Smooth muscle cell (in vitro differentiated cells): Measurements from ENCODE around the gene GPR39. TPM values are rescaled to one million over a fixed set of nuclear protein-coding genes. Genes with fewer than 3 reads are reported as not detected.

Experiments
- DNase-seq: peaks from one replicate; lab custom pipeline; 2025; ENCODE audit not compliant: unreplicated experiment; lab: John Stamatoyannopoulos, UW
- H2AFZ ChIP-seq: fragments of 200-600 bp; sonication (generic); 2 replicates; pipeline ENCODE4 v1.6.0; 2016; ENCODE audit warnings: antibody characterized with exemption, low read depth, mild to moderate bottlenecking
- H3F3A ChIP-seq: fragments of 200-600 bp; sonication (generic); 2 replicates; pipeline ENCODE4 v1.6.0; 2017; ENCODE audit warnings: antibody characterized with exemption, low read depth
- H3K27ac ChIP-seq: fragments of 200-600 bp; sonication (generic); 2 replicates; pipeline ENCODE4 v1.5.1; 2016; ENCODE audit warnings: low read depth, mild to moderate bottlenecking
- H3K27me3 ChIP-seq: fragments of 200-600 bp; sonication (generic); 2 replicates; pipeline ENCODE4 v1.6.1; 2016; ENCODE audit warnings: low read depth, mild to moderate bottlenecking
- H3K36me3 ChIP-seq: fragments of 200-600 bp; sonication (generic); 2 replicates; pipeline ENCODE4 v1.5.1; 2016; ENCODE audit warnings: low read depth
- H3K4me1 ChIP-seq: fragments of 200-600 bp; sonication (generic); 2 replicates; pipeline ENCODE4 v1.5.1; 2016; ENCODE audit warnings: low read depth
- H3K4me2 ChIP-seq: fragments of 200-600 bp; sonication (generic); 2 replicates; pipeline ENCODE4 v1.6.0; 2016; ENCODE audit warnings: mild to moderate bottlenecking
- H3K4me3 ChIP-seq: fragments of 200-600 bp; sonication (generic); 2 replicates; pipeline ENCODE4 v1.5.1; 2016; ENCODE audit warnings: mild to moderate bottlenecking
- H3K79me2 ChIP-seq: fragments of 200-600 bp; sonication (generic); 2 replicates; pipeline ENCODE4 v1.6.0; 2016; ENCODE audit warnings: low read depth, mild to moderate bottlenecking
- H3K9ac ChIP-seq: fragments of 200-600 bp; sonication (generic); 2 replicates; pipeline ENCODE4 v1.6.0; 2016; ENCODE audit warnings: low read depth
- H3K9me3 ChIP-seq: fragments of 200-600 bp; sonication (generic); replicated peaks from 2 replicates; pipeline ENCODE4 v1.5.1; 2016; ENCODE audit warnings: low read depth
- H4K20me1 ChIP-seq: fragments of 200-600 bp; sonication (generic); 2 replicates; pipeline ENCODE4 v1.6.0; 2016; ENCODE audit warnings: low read depth
- CTCF ChIP-seq: fragments of 200-600 bp; sonication (generic); IDR thresholded peaks from 2 replicates; pipeline ENCODE4 v1.5.1; 2017; ENCODE audit warnings: borderline replicate concordance, mild to moderate bottlenecking, antibody characterized with exemption; ENCODE audit not compliant: insufficient read depth, poor library complexity, severe bottlenecking
- WGBS: methylation state at CpG from one replicate; pipeline ENCODE4 v1.1.7; 2016; ENCODE audit warnings: low lambda C conversion rate; 5-methylcytosine and 5-hydroxymethylcytosine counted together
- polyA plus RNA-seq: library from polyadenylated mRNA; unstranded; fragments of >200 nt; fragmentation: Nextera tagmentation; extraction: Ambion mirVana; gene quantifications from 2 replicates; pipeline ENCODE4 v1.2.1, GENCODE V29; 2016
- total RNA-seq: library from RNA; depleted of rRNA; stranded (reverse); fragments of >200 nt; gene quantifications from 2 replicates; pipeline ENCODE4 v1.2.3, GENCODE V29; 2014

Gene GPR39
- total and polyA plus RNA-seq, 2 experiments from 2014 or later: 0.87 to 1.4 TPM

- WGBS: 81% methylated on average over 4 of the region's 4 CpGs
These were observed 191.0 kb downstream of the GPR39 start for GRCh38 chr2:132607426-132608090.

GRCh38 chr2:132608311-132608710, 191.7 kb downstream of the GPR39 start:
- Histone ChIP-seq H3K4me1 (no peaks in the 10 kb centered on the region), H3K9me3 (no peaks in the 10 kb centered on the region), H3K79me2 (no peaks in the 10 kb centered on the region), H3K36me3 (no peaks in the 10 kb centered on the region), H3K4me3 (no peak overlapping the region), H3K27ac (no peak overlapping the region), H3K27me3 (peaks cover 12% of the 10 kb centered on the region), H3F3A (no peaks in the 10 kb centered on the region), H3K9ac (no peak overlapping the region), H4K20me1 (no peaks in the 10 kb centered on the region), H2AFZ (no peak overlapping the region), H3K4me2 (no peak overlapping the region)
- DNase-seq: no peak
- WGBS: 79% methylated on average over 6 of the region's 6 CpGs
- no peak for TF ChIP-seq CTCF

More at GRCh38 chr2:132607426-132608090, 191.0 kb downstream of the GPR39 start:
- no peaks in the 10 kb centered on the region for H3K36me3 ChIP-seq
- H4K20me1 ChIP-seq: no peaks in the 10 kb centered on the region
- no peak overlapping the region for H3K4me3 ChIP-seq
- no peak overlapping the region for H3K27ac ChIP-seq
- no peaks in the 10 kb centered on the region for H3F3A ChIP-seq
- DNase-seq: no peak
- H3K4me1 ChIP-seq: no peaks in the 10 kb centered on the region
- H3K79me2 ChIP-seq: no peaks in the 10 kb centered on the region
- no peak overlapping the region for H3K4me2 ChIP-seq
- TF ChIP-seq CTCF: no peak
- H3K9me3 ChIP-seq: no peaks in the 10 kb centered on the region
- H2AFZ ChIP-seq: no peak overlapping the region
- peaks cover 9% of the 10 kb centered on the region for H3K27me3 ChIP-seq
- no peak overlapping the region for H3K9ac ChIP-seq

- Histone ChIP-seq H3K4me1 (no peaks in the 10 kb centered on the region), H3F3A (no peaks in the 10 kb centered on the region), H3K36me3 (no peaks in the 10 kb centered on the region), H4K20me1 (no peaks in the 10 kb centered on the region), H3K4me3 (no peak overlapping the region), H3K9me3 (no peaks in the 10 kb centered on the region), H3K9ac (no peak overlapping the region), H2AFZ (no peak overlapping the region), H3K4me2 (no peak overlapping the region), H3K79me2 (no peaks in the 10 kb centered on the region), H3K27ac (no peak overlapping the region), H3K27me3 (peaks cover 16% of the 10 kb centered on the region)
- 96% methylated on average over 8 of the region's 8 CpGs for WGBS
- DNase-seq: no peak
- TF ChIP-seq CTCF: no peak
These were observed 192.7 kb downstream of the GPR39 start for GRCh38 chr2:132609101-132609890.
